Stimulated activated CD4-positive, alpha-beta T cell treated with anti-CD3 and anti-CD28 coated beads, Interleukin-12 subunit alpha, Interleukin-12 subunit beta, amount 100 ng/mL, for 24 hours (primary cell): ENCODE results near the gene TMEM165.

Experiments used
- DNase-seq, 2 experiments: peaks; one replicate each; pipeline ENCODE4 v3.0.0-alpha.2; 2020; ENCODE audit warnings: low read depth in 2 of 2

Gene TMEM165

GRCh38 chr4:55458164-55458563, 62.4 kb downstream of the TMEM165 start:
- no peak for DNase-seq

- no peak for DNase-seq
Observed at GRCh38 chr4:55458611-55459010, 62.9 kb downstream of the TMEM165 start.

DNA sequence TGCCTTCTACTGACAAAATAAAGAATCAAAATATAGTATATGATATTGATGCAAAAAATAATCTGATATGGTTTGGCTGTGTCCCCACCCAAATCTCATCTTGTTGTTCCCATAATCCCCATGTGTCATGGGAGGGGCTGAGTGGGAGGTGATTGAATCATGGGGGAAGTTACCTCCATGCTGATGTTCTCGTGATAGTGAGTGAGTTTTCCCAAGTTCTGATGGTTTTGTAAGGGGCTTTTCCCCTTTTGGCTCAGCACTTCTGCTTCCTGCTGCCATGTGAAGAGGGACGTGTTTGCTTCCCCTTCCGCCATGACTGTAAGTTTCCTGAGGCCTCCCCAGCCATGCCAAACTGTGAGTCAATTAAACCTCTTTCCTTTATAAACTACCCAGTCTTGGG, 70.2 kb downstream of the TMEM165 start:
- DNase-seq = no peak

- no peak for DNase-seq
Observed at GRCh38 chr4:55468724-55469123, 73.0 kb downstream of the TMEM165 start.

- DNase-seq = no peak
Observed at GRCh38 chr4:55469979-55470378, 74.2 kb downstream of the TMEM165 start.
